EH (cell line): ENCODE measurements around the gene CNNM2.

Source experiments
- DNase-seq: peaks from one replicate; pipeline ENCODE4 v3.0.0-alpha.2; 2015; ENCODE audit warnings: low read depth

CNNM2 gene

DNA sequence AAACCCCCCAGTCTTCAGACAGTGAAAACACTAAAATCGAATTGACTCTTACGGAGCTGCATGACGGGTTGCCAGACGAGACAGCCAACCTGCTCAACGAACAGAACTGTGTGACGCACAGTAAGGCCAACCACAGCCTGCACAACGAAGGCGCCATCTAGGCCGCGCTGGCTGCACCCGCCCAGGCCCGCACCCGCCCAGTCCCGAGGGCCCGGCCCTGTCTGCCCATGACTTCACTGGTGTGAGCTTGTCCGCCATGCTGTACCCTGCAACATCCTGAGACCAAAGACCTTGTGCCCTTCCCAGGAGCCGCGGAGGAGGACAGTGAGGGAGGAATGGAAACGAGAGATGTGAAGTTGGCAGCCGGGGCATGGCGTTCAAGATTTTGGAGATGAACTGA is 158.9 kb downstream of the CNNM2 start:
- DNase-seq, result no peak

GRCh38 chr10:103077491-103078308 is 159.6 kb downstream of the CNNM2 start:
- no peak for DNase-seq

- DNase-seq, result no peak
Measured at GRCh38 chr10:103078309-103078615, 160.2 kb downstream of the CNNM2 start.

DNA sequence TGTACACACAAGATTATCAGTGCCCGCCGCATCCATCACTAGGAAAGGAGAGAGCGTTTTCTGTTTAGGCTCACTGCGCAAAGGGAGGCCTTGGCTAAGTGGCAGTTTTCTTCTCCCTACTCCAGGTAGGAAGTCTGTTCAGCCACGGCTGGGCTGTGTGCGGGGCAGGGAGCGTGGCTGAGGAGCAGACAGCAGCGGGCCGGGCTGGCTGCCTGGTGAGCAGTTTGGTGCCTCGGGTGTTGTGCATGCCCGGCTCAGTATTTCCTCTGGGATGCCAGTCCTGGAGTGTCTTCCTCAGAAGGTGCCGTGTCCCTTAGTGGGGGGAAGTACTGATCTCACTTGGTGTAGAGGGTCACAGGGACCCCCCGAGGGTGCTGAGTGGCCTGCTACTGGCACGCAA is 160.6 kb downstream of the CNNM2 start:
- DNase-seq, result no peak

GRCh38 chr10:103079100-103079499 is 161.0 kb downstream of the CNNM2 start:
- no peak for DNase-seq

- DNase-seq, result no peak
Measured at GRCh38 chr10:103079946-103080345, 161.9 kb downstream of the CNNM2 start.

- DNase-seq, result no peak
Measured at GRCh38 chr10:103080891-103081581, 162.9 kb downstream of the CNNM2 start.

GRCh38 chr10:103082683-103083082 is 164.6 kb downstream of the CNNM2 start:
- DNase-seq, result no peak

DNA sequence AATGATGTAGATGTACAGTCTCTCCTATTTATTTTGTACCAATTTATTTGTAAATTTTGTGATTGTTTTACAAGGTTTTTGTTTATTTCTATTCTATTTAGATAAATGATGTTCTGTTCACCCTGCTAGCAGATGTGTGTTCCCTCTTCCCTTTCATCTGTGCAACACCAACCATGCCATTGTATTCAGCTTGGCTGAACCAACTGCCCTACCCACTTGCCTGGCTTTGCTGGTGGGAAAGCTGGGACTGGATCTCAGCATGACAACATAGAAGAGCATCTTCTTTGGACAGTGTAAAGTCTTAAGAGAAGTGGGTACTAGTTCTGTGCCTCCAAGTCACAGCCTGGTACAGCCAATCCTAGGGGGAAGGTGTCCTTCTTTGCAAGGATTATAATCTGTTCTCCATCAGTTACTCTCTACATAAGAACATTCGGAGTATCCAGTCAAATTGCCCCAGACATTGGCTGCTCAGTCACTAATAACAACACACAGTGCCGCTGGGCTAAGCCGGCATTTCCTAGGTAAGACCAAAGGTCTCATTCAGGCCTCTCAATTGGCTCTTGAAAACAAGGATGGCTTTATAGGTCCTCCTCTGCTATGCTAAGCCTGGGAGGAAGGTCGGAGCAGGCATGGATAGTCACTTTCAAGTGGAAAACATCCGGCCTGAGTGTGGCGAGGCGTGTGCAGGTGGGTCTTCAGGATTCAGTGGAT is 165.3 kb downstream of the CNNM2 start:
- no peak for DNase-seq

DNA sequence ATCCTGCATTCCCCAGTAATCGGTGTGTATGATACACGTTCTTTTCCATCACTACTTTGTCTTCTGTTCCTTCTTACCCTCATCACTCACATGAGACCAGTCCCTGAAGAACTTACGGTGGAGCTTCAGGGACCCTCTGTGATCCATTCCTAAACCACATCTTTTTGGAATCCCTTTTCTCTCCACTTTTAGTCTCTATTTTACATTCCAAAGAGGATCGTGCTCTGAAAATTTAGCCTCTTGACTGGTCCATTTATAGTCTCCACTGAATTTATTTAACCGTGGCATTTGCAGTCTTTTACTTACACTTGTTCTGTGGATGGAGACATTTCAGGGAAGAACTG is 165.9 kb downstream of the CNNM2 start:
- no peak for DNase-seq

DNA sequence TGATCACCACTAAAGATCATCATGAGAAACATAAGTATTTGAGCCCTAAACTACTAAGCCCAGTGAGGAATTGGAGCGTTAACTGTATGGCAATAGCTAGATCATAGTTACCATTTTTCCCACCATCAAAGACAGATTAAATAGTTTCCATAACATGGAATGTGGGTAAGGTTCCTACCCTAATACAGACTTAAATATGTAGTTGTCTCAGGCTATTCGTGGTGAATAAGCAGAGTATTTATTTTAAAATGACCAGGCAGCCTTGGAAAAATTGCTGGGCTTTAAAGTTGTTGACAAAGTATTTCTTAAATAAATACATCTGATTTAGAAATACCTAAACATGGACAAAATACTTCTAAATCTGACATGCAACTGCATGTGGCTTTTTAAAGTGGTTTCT is 168.2 kb downstream of the CNNM2 start:
- peak; percentile 56 for DNase-seq

DNA sequence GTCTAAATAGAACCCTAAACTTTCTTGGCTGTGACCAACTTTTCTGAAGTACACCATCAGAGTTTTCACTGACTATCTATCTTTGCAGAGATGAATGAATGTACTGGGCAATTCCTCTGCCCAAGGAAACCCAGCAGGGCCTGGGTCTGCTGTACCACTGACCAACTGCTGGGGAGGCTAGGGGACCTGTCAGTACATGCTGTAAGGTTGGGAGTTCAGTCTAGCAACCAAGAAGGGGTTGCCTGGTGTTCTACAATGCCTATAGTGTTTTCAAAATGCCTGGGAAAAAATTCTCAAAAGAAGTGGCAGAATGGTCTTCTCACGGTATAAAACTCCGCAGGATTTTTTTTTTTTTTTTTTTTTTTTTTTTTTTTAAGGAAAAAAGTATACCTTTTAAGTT is 168.7 kb downstream of the CNNM2 start:
- DNase-seq, result no peak

DNA sequence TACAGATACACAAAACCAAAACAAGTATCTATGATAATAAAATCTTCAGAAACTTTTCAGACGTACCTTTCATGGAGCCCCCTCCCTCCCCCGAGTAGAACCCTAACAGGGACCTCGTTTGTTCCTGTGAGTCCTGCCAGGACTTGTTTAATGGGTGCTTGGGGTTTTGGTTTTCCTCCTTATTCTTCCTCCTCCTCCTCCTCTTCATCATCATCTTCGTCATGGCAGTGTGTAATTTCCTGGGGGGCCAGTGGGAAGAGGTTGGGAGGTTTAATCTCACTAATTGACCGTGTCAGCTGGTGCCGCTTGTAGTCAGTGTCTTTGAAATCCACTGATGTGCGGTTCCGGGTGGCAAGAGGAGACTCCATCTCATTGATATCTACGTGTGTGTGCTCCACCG is 171.4 kb downstream of the CNNM2 start:
- no peak for DNase-seq

DNA sequence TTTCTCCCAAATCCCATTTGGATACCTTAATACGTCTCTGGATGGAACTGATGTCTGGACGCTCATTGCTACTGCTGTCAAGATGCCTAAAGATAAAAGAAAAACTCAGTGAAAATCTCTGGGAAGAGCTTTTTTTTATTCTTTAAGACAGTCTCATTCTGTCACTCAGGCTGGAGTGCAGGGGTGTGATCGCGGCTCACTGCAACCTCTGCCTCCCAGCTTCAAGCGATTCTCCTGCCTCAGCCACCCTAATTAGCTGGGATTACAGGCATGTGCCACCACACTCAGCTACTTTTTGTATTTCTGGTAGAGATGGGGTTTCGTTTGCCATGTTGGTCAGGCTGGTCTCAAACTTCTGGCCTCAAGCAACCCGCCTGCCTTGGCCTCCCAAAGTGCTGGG is 172.8 kb downstream of the CNNM2 start:
- DNase-seq, result no peak

GRCh38 chr10:103095005-103095404 is 176.9 kb downstream of the CNNM2 start:
- no peak for DNase-seq

GRCh38 chr10:103096130-103096529 is 178.0 kb downstream of the CNNM2 start:
- no peak for DNase-seq

- no peak for DNase-seq
Measured at GRCh38 chr10:103098240-103098639, 180.1 kb downstream of the CNNM2 start.

DNA sequence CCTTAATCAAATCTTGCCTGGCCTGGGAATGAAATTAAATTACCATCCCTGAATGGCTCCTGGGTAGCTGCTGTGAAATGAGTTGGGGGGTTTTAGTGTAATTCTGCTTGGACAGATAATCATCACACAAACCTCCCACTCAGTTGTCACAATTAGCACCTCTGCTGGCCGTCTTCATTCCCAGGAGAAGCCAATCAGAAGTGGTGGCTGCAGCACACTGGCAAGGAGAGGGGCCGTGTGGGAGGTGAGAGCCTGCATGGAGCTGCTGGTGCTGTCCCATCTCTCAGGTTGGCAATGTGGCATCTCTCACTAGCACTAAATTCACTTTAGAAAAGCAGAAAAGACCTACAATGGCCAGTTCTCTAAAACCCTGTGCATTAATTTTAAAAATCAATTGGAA is 182.5 kb downstream of the CNNM2 start:
- DNase-seq, result no peak

DNA sequence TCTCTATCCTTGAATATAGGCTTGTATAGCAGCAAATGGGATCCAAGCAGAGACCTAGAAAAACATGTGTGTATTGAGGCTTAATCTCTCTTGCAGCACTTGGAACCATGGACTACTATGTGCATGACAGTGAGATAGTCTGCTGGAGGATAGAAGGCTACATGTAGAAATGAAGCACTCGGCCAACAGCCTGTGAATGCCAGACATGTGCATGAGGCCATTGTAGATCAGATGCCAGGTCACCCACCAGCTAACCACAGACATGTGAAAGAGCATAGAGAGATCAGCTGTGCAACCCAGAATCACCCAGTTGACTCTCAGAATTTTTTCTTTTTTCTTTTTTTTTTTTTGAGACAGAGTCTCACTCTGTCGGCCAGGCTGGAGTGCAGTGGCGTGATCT is 184.1 kb downstream of the CNNM2 start:
- peak; percentile 36 for DNase-seq

- peak; percentile 4 for DNase-seq
Measured at GRCh38 chr10:103103989-103104388, 185.9 kb downstream of the CNNM2 start.

- DNase-seq, result no peak
Measured at GRCh38 chr10:103104721-103105120, 186.6 kb downstream of the CNNM2 start.

DNA sequence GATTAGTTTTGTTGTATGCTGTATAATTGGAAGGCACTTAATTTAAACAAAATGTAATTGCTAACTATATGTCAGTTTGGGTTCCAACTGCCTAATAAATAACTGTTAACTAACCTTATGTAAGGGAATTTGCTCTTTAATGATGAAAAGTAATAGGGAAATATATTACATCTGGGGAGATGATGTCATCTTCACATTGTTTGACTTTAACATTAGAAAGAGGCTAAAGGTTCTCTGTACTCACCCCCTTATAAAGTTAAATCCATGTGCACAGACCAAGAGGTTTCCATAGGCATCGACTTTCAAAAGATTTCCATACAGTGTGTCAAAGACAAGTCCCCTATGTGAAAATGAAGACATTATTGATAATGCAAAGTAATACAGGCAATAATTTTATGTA is 187.4 kb downstream of the CNNM2 start:
- no peak for DNase-seq

GRCh38 chr10:103106539-103106938 is 188.4 kb downstream of the CNNM2 start:
- DNase-seq, result no peak
